GM12864 (cell line): ENCODE measurements around the gene SIX3.

Experiments
- DNase-seq: peaks from one replicate; pipeline ENCODE4 v3.0.0-alpha.2; 2011; ENCODE audit warnings: low read depth
- H3K4me3 ChIP-seq: 2 replicates; pipeline ENCODE4 v1.5.1; 2011; ENCODE audit warnings: mild to moderate bottlenecking, low read depth, low read length, control low read depth
- TF ChIP-seq, protein P1 (sequence below): IDR thresholded peaks from 2 replicates; pipeline ENCODE4 v1.5.1; 2011; ENCODE audit warnings: low read depth, mild to moderate bottlenecking, moderate library complexity, low read length, control low read depth, inconsistent platforms; ENCODE audit errors: missing control alignments

Gene SIX3

DNA sequence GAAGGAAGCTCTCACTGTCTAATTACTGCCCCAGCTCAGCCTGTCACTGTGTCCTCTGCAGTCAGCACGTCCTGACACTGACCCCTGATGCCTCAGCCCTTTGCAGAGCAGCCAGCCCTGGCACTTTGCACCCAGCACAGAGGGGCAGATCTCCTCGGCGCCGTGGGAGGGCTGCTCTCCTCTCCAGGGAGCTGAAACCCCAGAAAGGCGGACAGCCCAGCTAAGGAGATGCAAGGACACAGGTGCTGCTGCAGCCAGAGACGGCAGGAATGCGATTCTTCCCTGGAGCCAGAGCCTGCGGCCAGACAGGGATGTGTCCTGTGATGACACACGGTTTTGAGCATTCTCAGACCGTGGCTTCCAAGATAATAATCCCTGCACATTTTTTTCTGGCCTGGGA is 34.5 kb upstream of the SIX3 start:
- TF ChIP-seq, protein P1, sequence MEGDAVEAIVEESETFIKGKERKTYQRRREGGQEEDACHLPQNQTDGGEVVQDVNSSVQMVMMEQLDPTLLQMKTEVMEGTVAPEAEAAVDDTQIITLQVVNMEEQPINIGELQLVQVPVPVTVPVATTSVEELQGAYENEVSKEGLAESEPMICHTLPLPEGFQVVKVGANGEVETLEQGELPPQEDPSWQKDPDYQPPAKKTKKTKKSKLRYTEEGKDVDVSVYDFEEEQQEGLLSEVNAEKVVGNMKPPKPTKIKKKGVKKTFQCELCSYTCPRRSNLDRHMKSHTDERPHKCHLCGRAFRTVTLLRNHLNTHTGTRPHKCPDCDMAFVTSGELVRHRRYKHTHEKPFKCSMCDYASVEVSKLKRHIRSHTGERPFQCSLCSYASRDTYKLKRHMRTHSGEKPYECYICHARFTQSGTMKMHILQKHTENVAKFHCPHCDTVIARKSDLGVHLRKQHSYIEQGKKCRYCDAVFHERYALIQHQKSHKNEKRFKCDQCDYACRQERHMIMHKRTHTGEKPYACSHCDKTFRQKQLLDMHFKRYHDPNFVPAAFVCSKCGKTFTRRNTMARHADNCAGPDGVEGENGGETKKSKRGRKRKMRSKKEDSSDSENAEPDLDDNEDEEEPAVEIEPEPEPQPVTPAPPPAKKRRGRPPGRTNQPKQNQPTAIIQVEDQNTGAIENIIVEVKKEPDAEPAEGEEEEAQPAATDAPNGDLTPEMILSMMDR: no peak
- DNase-seq: no peak
- H3K4me3 ChIP-seq: no peak overlapping the region

DNA sequence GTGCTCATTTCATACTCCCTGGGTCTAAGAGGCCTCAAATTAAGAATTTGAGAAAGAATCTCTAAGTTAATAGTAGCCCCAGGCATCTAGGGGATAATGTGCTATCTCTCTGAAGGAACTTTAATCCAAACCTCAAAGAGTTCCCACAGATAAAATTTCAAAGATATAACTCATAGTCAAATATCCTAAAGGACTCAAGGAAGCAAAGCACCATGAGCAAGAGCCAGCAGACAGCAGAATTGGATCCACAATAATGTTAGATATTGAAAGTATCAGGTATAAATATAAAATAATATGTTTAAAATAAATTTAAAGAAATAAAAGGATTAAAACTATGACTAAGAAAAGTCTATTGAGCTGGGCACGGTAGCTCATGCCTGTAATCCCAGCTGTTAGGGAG is 31.7 kb upstream of the SIX3 start:
- no peak overlapping the region for H3K4me3 ChIP-seq
- TF ChIP-seq, protein P1: no peak
- DNase-seq: no peak

DNA sequence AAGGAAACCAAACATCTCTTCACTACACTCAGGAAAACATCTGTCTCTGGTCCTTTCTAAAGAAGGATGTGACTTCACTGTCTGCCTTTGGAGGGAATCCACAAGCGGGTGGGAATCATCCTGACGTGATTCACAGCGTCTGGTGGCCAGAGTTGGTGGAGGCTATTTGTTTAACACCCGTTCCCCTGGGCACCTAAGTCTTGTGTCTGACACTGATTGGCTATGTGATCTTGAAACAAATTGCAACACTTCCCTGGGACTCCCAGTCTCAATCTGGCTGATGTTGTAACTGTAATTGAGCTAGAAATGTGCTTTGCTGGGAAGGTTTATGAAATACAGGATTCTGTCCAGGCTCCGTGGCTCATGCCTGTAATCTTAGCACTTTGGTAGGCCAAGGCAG is 28.8 kb upstream of the SIX3 start:
- H3K4me3 ChIP-seq: no peak overlapping the region
- DNase-seq: no peak
- TF ChIP-seq, protein P1: no peak

DNA sequence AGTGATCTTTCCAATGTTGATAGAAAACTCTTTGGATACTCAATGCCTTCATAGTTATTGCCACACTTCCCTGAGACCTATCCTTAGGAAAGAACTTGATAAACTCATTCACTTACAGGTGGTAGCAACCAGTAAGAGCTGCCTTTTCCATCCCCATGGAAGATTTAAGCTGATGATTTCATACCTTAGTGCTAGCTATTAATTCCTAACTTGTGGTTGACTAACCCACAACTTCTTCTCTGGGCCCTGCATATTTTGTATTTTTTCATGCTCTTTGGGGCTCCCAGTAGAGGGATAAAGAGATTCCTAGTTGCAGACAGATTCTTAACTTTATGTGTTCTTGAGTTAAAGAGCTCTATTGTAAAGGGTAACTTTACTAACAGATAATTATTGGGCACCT is 25.2 kb upstream of the SIX3 start:
- H3K4me3 ChIP-seq: no peak overlapping the region
- TF ChIP-seq, protein P1: no peak
- no peak for DNase-seq

DNA sequence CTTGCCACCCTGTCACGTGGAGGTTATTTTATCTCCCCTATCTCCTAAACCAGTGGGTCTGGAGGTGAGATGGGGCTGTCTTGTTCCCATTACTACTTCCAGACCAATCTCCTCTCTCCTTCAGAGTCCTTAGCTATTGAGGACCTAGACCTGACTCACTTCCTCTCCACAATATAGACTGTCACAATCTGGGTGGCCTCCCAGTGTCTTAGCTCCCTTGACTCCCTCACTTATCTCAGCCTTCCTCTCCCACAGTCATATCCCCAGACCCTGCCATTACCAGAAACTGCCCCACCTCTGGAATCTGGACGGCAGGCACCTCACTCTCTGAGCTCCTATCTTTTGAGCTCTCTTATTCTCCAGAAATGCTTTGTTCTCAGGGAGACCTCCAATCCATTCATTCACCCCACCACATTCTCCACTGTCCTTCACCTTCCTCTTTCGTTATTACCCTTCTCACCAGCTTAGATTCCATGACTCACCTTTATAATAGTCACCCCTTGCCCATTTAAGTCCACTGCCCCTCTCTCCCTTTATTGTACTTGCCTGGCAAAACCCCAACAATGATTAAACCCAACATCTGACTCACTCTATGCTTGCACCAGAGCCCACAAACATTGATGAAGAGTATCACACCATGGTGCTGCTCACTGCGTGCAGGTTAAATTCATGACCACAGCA is 23.3 kb upstream of the SIX3 start:
- DNase-seq: no peak
- no peak overlapping the region for H3K4me3 ChIP-seq
- TF ChIP-seq, protein P1: no peak

DNA sequence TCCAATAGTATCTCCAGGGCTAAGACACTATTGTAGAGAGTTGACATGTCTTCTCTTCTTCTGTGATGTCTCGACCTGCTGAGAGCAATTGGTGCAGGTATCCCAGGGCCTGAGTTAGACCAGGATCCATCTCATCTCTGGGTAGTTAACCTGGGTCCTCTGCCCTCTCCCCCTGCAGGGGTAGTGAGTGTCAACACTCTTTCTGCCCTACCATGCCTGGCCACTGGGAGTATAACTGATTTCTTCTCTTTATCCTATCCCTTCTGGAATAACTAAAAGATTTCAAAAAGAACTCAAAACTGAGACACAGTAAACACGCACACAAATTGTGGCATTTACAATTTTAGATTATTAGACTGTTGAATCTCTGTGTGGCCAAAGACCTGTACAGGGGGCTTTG is 20.8 kb upstream of the SIX3 start:
- no peak for DNase-seq

More for the DNA sequence above, 20.8 kb upstream of the SIX3 start:
- TF ChIP-seq, protein P1: no peak
- H3K4me3 ChIP-seq: no peak overlapping the region
